Neuronal stem cell (in vitro differentiated cells): Measurements from ENCODE around the gene TRABD.

ENCODE experiments used
- DNase-seq: peaks from one replicate; pipeline ENCODE4 v3.0.0-alpha.2; 2013; ENCODE audit warnings: low spot score
- H2AFZ ChIP-seq: one replicate; pipeline ENCODE4 v1.6.1; 2013; ENCODE audit warnings: mild to moderate bottlenecking, low read length, inconsistent platforms
- H2AK5ac ChIP-seq: 2 replicates; pipeline ENCODE4 v1.6.1; 2013; ENCODE audit warnings: low read depth, mild to moderate bottlenecking, inconsistent platforms, low read length, moderate library complexity, mixed read lengths
- H2BK120ac ChIP-seq: 2 replicates; pipeline ENCODE4 v1.6.1; 2013; ENCODE audit warnings: low read depth, mild to moderate bottlenecking, inconsistent platforms, low read length, moderate library complexity, mixed read lengths
- H2BK12ac ChIP-seq: one replicate; pipeline ENCODE4 v1.6.1; 2013; ENCODE audit warnings: low read length, inconsistent platforms
- H2BK15ac ChIP-seq: 2 replicates; pipeline ENCODE4 v1.6.1; 2013; ENCODE audit warnings: mild to moderate bottlenecking, low read length, inconsistent platforms, mixed read lengths
- H2BK5ac ChIP-seq: one replicate; pipeline ENCODE4 v1.6.1; 2013; ENCODE audit warnings: inconsistent platforms, mild to moderate bottlenecking, low read length, moderate library complexity
- H3K14ac ChIP-seq: one replicate; pipeline ENCODE4 v1.6.1; 2013; ENCODE audit warnings: low read length, inconsistent platforms
- H3K18ac ChIP-seq: 2 replicates; pipeline ENCODE4 v1.6.1; 2013; ENCODE audit warnings: low read length, inconsistent platforms
- H3K23ac ChIP-seq: 2 replicates; pipeline ENCODE4 v1.6.1; 2013; ENCODE audit warnings: low read depth, mild to moderate bottlenecking, mixed read lengths, low read length, inconsistent platforms; ENCODE audit not compliant: poor library complexity
- H3K27ac ChIP-seq: replicated peaks from 3 replicates; pipeline ENCODE4 v1.5.1; 2013; ENCODE audit warnings: low read length, inconsistent platforms
- H3K27me3 ChIP-seq, 3 experiments: 2 replicates each; pipeline ENCODE4 v1.6.1; 2013; ENCODE audit warnings: low read length in 3 of 3, mild to moderate bottlenecking in 2 of 3, inconsistent platforms in 1 of 3, low read depth in 1 of 3, mixed read lengths in 1 of 3, moderate library complexity in 1 of 3; ENCODE audit not compliant: control insufficient read depth in 3 of 3, insufficient read depth in 3 of 3
- H3K36me3 ChIP-seq, 2 donors: replicated peaks in 1 of 2; 2 replicates each; pipeline ENCODE4 v1.6.1; 2013; ENCODE audit warnings: low read length in 2 of 2; ENCODE audit not compliant: control insufficient read depth in 2 of 2, insufficient read depth in 2 of 2
- H3K4ac ChIP-seq: 2 replicates; pipeline ENCODE4 v1.6.1; 2013; ENCODE audit warnings: inconsistent platforms, mild to moderate bottlenecking, low read length, moderate library complexity
- H3K4me1 ChIP-seq, 2 donors: 1 replicate in 1 of 2; 2 replicates in 1 of 2; pipeline ENCODE4 v1.6.1; 2013; ENCODE audit warnings: low read length in 2 of 2, low read depth in 1 of 2; ENCODE audit not compliant: control insufficient read depth in 2 of 2, insufficient read depth in 1 of 2
- H3K4me2 ChIP-seq: one replicate; pipeline ENCODE4 v1.6.1; 2013; ENCODE audit warnings: mild to moderate bottlenecking, low read length, inconsistent platforms; ENCODE audit not compliant: insufficient read depth, poor library complexity, severe bottlenecking
- H3K4me3 ChIP-seq, 2 donors: 2 replicates each; pipeline ENCODE4 v1.5.1; 2013; ENCODE audit warnings: low read length in 2 of 2, mild to moderate bottlenecking in 2 of 2, inconsistent platforms in 1 of 2, moderate library complexity in 1 of 2
- H3K79me1 ChIP-seq: one replicate; pipeline ENCODE4 v1.6.1; 2013; ENCODE audit warnings: low read depth, mild to moderate bottlenecking, inconsistent platforms, low read length, moderate library complexity
- H3K9ac ChIP-seq: one replicate; pipeline ENCODE4 v1.6.1; 2013; ENCODE audit warnings: mild to moderate bottlenecking, low read depth, low read length, inconsistent platforms; ENCODE audit not compliant: poor library complexity
- H3K9me3 ChIP-seq, 2 donors: replicated peaks in 1 of 2; 2 replicates each; pipeline versions ENCODE3 to v1.6.1; 2013; ENCODE audit warnings: low read length in 2 of 2, mild to moderate bottlenecking in 2 of 2, inconsistent platforms in 1 of 2, low read depth in 1 of 2, mixed read lengths in 1 of 2, moderate library complexity in 1 of 2; ENCODE audit not compliant: control insufficient read depth in 2 of 2, insufficient read depth in 1 of 2
- H4K8ac ChIP-seq: one replicate; pipeline ENCODE4 v1.6.1; 2013; ENCODE audit warnings: low read depth, mild to moderate bottlenecking, inconsistent platforms, low read length, moderate library complexity
- H4K91ac ChIP-seq: one replicate; pipeline ENCODE4 v1.6.1; 2013; ENCODE audit warnings: low read length, low read depth, mild to moderate bottlenecking, inconsistent platforms; ENCODE audit not compliant: poor library complexity
- WGBS, 2 donors: extraction: QIAGEN DNeasy Blood & Tissue Kit; methylation state at CpG; one replicate each; pipeline ENCODE4 v1.1.7; 2013; ENCODE audit warnings: missing lambda C conversion rate in 2 of 2, mixed read lengths in 1 of 2; ENCODE audit not compliant: insufficient read length in 2 of 2, insufficient replicate concordance in 1 of 2; ENCODE audit errors: extremely low coverage in 2 of 2; 5-methylcytosine and 5-hydroxymethylcytosine counted together

The TRABD gene

DNA sequence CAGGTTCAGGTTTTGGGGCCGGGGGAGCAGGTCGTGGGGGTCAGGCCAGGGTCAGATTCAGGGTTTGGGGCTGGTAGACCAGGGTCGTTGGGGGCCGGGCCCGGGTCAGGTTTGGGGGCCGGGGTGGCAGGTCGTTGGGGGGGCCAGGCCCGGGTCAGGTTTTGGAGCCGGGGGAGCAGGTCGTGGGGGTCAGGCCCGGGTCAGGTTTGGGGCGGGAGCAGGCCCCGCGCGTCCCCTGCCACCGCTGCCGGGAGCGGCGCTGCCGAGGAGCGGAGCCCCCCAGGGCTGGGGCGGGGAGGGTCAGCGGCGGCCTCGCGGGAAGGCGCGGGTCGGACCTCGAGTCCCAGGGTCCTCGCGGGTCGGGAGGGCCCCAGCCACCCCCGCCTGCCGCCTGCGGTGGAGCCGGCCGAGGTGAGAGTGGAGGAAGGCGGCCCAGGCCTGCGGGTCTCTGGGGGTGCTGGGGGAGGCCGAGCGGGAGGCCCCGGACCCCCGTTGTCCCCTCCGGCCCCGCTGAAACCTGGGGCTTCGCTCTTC is 535 bp downstream of the TRABD start:
- Histone ChIP-seq H2BK5ac (peak overlapping the region; percentile 35), H3K36me3 (peaks cover 0 to 3% of the 10 kb centered on the region in 2 donors), H3K18ac (peak overlapping the region; percentile 94), H3K27ac (no peak overlapping the region), H2BK12ac (no peak overlapping the region), H4K91ac (no peak overlapping the region), H2AK5ac (peak overlapping the region; percentile 37), H3K4me2 (peak overlapping the region; percentile 74), H2BK120ac (no peak overlapping the region), H3K4me3 (peak overlapping the region; percentile 74 to 87), H3K23ac (peak overlapping the region; percentile 73), H3K27me3 (peaks cover 0 to 12% (median 0%) of the 10 kb centered on the region in 3 experiments), H4K8ac (no peak overlapping the region), H3K9ac (peak overlapping the region; percentile 93), H3K79me1 (peaks cover 14% of the 10 kb centered on the region), H3K9me3 (no peaks in the 10 kb centered on the region), H3K4me1 (peaks cover 6 to 16% of the 10 kb centered on the region in 2 donors), H2BK15ac (no peak overlapping the region), H3K4ac (no peak overlapping the region), H3K14ac (peak overlapping the region; percentile 56), H2AFZ (peak overlapping the region; percentile 83)
- WGBS, 2 donors = no CpG with 5 or more reads among the region's 47 CpGs
- DNase-seq = no peak

DNA sequence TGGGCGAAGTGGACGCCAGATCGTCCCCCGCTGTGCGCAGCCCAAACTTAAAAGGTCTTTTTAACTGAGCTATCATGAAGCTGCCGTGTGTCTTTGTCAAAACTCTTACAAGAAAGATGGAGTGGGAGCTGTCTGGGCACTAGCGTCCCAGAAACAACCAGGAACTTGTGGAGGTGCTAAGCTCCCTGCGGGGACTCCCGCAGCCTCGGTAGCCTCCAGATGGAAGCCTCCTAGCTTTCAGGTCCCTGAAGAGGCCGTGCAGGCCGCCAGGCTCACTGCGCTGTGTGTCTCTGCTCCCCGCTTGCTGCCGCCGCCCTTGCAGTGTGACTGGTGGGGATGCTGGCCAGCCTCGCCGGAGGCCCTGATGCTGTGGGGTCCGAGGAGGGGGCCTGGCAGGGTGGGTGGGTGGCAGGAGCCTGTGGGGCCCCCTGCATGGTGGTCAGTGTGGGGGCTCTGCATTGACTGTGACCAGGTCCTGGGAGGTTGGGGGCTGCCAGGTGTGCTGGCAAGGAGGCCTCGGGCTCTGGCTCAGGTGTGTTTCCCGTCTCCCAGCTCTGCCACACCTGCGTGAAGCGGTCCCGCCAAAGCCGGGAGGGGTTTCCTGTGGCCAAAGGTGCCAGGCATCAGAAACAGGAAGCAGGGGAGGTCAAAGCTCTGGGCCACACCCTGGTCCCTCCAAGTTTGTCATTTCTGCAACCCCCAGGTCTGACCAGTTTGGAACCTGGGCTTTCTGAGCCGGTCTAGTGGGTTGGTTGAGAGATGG is 1.2 kb downstream of the TRABD start:
- peak overlapping the region; percentile 83 for H2AFZ ChIP-seq

DNA sequence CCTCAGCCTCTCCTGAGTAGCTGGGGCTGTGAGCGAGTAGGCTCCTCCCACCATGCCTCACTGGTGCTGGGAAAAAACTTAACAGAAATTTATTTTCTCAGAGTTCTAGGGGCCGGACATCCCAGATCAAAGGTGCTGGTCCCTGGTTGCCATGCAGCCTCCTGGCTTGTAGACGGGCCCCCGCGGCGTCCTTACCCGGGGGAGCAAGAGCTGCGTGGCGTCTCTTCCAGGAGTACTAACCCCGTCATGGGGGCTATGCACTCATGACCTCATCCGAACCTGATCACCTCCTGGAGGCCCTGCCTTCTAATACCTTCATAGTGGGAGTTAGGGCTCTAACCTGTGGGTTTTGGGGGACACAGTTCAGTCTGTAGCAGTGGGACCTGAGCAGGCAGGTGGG is 2.6 kb downstream of the TRABD start:
- no peak overlapping the region for H2BK5ac ChIP-seq
- H3K14ac ChIP-seq = no peak overlapping the region
- H4K8ac ChIP-seq = no peak overlapping the region
- no peak overlapping the region for H2BK120ac ChIP-seq
- H3K27me3 ChIP-seq = peaks cover 0 to 12% (median 0%) of the 10 kb centered on the region in 3 experiments
- peak overlapping the region; percentile 65 for H3K23ac ChIP-seq
- no CpG with 5 or more reads among the region's 11 CpGs for WGBS, 2 donors
- no peak for DNase-seq
- peaks cover 6 to 16% of the 10 kb centered on the region in 2 donors for H3K4me1 ChIP-seq
- peaks cover 18% of the 10 kb centered on the region for H3K79me1 ChIP-seq
- no peak overlapping the region for H3K9ac ChIP-seq
- H3K18ac ChIP-seq = no peak overlapping the region
- no peak overlapping the region for H3K27ac ChIP-seq
- H3K4ac ChIP-seq = no peak overlapping the region
- no peak overlapping the region for H2BK15ac ChIP-seq
- H2AFZ ChIP-seq = no peak overlapping the region
- peak overlapping the region in 1 of 2 donors; percentile 10 for H3K4me3 ChIP-seq
- H3K4me2 ChIP-seq = no peak overlapping the region
- H3K36me3 ChIP-seq = peaks cover 1 to 7% of the 10 kb centered on the region in 2 donors
- no peaks in the 10 kb centered on the region for H3K9me3 ChIP-seq
- no peak overlapping the region for H4K91ac ChIP-seq
- no peak overlapping the region for H2BK12ac ChIP-seq
- H2AK5ac ChIP-seq = no peak overlapping the region

More for the DNA sequence above, 1.2 kb downstream of the TRABD start:
- Histone ChIP-seq H3K4me1 (peaks cover 6 to 16% of the 10 kb centered on the region in 2 donors), H2BK5ac (peak overlapping the region; percentile 35), H3K4ac (no peak overlapping the region), H4K8ac (no peak overlapping the region), H3K79me1 (peaks cover 14% of the 10 kb centered on the region), H3K14ac (peak overlapping the region; percentile 56), H3K23ac (peak overlapping the region; percentile 65), H3K27ac (no peak overlapping the region), H3K9me3 (no peaks in the 10 kb centered on the region), H3K4me2 (peak overlapping the region; percentile 74), H2BK12ac (no peak overlapping the region), H2BK120ac (no peak overlapping the region), H3K36me3 (peaks cover 0 to 3% of the 10 kb centered on the region in 2 donors), H2BK15ac (no peak overlapping the region), H3K18ac (peak overlapping the region; percentile 94), H3K9ac (peak overlapping the region; percentile 93), H4K91ac (no peak overlapping the region), H2AK5ac (peak overlapping the region; percentile 47), H3K27me3 (peaks cover 0 to 12% (median 0%) of the 10 kb centered on the region in 3 experiments), H3K4me3 (peak overlapping the region; percentile 74 to 87)
- DNase-seq = no peak
- WGBS, 2 donors = no CpG with 5 or more reads among the region's 26 CpGs

DNA sequence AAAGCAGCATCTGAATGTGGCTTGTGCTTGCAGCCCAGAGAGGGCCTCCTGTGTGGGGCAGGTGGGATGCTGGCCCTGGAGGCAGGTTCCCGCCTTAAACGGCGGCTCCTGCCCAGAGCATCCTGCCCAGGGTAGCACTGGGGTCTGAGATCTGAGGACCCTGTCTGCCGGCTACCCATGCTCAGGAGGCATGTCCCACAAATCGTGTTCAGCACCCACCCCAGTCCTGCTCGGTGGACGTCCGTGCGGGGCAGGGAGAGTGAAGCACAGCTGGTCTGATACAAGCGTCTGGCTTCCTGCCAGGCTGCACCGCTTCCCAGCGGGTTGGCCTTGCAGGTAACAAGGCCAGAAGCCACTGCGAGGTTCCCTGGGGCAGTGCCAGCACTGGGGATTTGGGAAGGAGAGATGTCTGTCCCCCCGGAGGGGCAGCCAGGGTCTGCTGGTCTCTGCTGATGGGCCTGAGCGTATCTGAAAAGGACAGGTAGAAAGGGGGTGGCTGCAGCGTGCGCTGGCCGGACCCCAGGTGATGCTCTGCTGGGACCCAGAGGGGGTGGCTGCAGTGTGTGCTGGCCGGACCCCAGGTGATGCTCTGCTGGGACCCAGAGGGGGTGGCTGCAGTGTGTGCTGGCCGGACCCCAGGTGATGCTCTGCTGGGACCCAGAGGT is 3.6 kb downstream of the TRABD start:
- Histone ChIP-seq H2BK12ac (no peak overlapping the region), H3K27me3 (peaks cover 0 to 12% (median 0%) of the 10 kb centered on the region in 3 experiments), H3K4me3 (no peak overlapping the region), H3K36me3 (peaks cover 9 to 15% of the 10 kb centered on the region in 2 donors), H3K14ac (peak overlapping the region; percentile 38), H3K9me3 (no peaks in the 10 kb centered on the region), H2BK120ac (no peak overlapping the region), H3K23ac (peak overlapping the region; percentile 31), H3K4me2 (no peak overlapping the region), H2AK5ac (no peak overlapping the region), H2BK15ac (no peak overlapping the region), H3K4ac (no peak overlapping the region), H3K9ac (peak overlapping the region; percentile 21), H3K18ac (no peak overlapping the region), H4K91ac (no peak overlapping the region), H2AFZ (no peak overlapping the region), H2BK5ac (peak overlapping the region; percentile 39), H3K27ac (no peak overlapping the region), H3K4me1 (peaks cover 4 to 11% of the 10 kb centered on the region in 2 donors), H3K79me1 (peaks cover 16% of the 10 kb centered on the region), H4K8ac (no peak overlapping the region)
- WGBS, 2 donors = no CpG with 5 or more reads among the region's 20 CpGs
- no peak for DNase-seq
